HL-60/S4 treated with retinoic acid at 250 ng/mL for 4 days and 3 days (cell line): ENCODE results near the gene SYNPO.

Source experiments
- in situ Hi-C: fragments of 300-500 bp; cut with MboI; formaldehyde crosslinking; loops from 2 replicates; pipeline ENCODE4 v1.7.0; 2022; ENCODE audit warnings: low sequenced_read_pairs

Gene SYNPO

DNA sequence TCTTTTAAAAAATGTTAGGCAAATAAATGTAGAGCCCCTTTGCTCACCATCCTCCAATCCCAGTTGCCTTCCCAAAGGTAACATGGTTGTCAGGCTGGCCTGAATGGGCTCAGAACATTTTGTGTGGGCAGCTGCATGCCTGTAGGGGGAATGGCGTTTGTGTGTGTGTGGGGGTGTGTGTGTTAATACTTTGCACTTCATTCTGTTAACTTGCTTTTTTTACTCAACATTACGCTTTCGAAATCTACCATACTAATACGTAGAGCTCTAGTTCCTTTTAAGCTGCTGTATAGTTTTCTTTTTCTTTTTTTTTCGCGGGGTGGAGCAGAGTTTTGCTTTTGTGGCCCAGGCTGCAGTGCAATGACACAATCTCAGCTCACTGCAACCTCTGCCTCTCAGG is 34.6 kb downstream of the SYNPO start:
- in situ Hi-C loops: no loop called here

DNA sequence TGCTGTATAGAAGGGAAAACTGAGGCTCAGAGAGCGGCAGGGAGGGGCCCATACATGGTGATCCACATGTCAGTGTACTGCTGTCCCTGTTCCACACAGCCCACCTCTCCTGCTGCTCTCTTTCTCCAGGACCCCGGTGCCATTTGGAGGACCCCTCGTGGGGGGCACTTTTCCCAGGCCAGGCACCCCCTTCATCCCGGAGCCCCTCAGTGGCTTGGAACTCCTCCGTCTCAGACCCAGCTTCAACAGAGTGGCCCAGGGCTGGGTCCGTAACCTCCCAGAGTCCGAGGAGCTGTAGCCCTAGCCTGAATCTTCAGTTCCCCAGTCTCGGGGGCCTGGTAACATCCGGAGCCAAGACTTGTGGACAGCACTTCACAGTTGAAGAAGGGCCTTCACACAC is 36.1 kb downstream of the SYNPO start:
- in situ Hi-C loops: no loop called here

DNA sequence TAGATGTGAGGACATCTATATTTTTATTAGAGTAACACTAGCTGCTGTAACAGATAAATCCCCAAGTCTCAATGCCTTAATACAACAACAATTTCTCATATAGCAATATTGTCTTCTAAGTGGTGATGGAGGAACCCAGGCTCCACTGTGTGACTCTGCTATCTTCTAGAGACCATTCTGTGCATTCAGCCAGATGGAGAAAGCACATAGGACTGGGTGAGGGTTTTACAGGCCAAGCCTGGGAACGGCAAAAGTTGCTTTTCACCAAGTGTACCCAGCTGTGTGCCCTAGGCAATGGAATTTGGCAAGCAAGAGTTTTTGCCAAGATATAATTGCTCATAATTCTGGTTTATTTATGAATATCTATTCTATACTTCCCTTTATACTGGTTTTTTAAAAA is 48.7 kb downstream of the SYNPO start:
- in situ Hi-C loops: no loop called here

DNA sequence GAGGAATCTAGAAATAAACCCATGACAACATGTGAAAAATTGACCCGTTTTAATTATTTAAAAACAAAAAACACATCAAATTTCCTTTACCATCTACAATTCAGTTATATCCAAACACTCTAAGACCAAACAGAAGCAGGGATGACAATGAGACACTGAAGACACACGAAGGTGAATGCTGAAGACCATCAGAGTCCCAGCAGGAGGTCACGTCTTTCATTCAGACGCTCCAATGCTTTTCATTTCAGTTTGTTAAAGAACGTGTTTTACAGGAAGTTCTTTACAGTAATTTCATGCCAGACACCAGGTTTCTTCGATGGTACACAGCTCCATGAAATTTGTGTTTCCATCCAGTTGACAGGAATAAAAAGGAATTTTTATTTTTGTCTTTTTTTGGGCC is 50.3 kb downstream of the SYNPO start:
- in situ Hi-C loops: no loop called here

DNA sequence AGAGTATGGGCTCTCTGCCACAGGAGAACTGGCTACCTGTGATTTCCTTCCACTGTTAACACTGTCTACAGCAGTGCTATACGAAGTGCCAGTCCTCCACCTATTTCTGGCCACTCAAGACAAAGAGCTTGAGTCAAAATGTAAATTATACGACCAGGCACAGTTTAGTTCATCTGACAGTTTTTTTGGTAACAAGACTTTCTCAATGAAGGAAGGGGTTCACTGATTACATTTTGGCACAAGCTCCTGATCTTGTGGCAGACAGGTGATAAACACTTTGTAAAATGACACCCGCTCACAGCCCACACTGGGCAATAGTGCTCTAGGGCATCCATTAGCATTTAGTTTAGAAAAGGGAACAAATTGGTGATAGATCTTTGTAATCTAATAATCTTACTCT is 51.8 kb downstream of the SYNPO start:
- in situ Hi-C loops: no loop called here

DNA sequence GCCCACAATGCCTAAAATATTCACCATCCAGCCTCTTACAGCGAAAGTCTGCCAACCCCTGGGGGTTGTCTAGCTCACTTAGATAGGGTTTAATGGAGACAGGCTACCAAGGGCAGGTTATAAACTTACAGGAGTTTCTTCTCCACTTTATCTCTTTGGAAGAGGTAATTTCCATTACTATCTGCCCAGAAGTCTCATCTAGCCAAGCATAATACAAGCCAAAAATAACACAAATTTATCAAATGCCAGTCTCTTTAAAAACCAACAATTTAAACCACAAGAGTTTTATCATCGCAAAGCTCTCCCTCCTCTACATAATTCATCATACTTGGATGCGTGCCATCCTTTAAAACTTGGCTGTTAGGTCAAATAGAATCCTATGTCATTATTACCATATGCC is 54.2 kb downstream of the SYNPO start:
- in situ Hi-C loops: no loop called here

DNA sequence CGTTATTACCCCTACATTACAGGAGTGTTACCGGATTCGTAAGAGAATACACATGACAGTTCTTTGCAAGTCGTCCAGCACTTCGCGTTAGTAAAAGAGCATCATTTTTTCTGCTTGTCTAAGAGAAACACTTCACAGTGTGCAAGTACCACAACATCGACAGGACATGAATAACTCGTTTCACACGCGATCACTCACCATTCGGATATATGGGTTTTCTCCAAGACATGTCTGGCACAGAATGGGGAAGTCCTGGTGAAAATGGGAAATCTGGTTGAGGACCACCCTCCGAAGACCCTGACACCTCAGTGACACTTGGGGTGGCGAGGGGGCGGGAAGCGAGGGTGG is 59.8 kb downstream of the SYNPO start:
- in situ Hi-C loops: no loop called here

DNA sequence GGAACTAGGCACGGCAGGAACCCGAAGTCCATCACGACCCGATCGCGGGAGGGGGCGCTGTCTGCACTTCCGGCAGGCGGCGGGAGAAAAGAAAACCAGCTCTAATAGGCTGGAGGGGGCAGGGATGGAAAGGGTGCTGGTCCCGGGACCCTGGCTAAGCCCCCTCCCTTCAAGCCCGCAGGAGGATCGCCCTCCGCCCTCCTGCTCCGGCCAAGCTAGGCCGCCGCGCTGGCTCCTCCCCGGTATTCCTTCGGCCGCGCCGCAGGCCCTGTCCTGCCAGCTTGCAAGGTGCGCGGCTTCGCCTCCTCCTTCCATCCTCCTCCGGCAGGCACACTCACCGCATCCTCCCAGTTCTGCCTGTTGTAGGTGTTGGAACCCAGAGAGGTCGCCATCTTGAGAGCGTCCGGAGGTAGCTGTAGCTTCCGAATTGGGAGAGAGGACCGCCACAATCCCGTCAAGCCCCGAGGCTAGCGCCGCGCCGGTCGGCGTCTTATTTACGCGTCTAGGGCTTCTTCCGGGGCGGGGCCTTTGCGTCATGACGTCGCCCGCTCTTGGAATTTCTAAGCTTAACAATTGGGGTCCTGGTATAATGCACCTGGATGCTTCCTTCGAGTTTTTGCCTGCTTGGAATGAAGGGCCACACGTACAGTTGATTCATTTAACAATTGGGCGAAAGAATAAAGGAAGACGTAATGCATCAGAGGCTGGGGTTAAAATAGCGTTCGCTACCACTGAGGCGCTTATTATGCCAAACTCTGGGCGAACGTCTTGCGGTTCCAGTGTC is 60.3 kb downstream of the SYNPO start, which contains the start of gene RBM22:
TSS of gene RBM22 (minus strand) at position 469 of the 784 bp plus-strand sequence. CDS start at position 392, 77 bp downstream.
- in situ Hi-C loops: no loop called here

DNA sequence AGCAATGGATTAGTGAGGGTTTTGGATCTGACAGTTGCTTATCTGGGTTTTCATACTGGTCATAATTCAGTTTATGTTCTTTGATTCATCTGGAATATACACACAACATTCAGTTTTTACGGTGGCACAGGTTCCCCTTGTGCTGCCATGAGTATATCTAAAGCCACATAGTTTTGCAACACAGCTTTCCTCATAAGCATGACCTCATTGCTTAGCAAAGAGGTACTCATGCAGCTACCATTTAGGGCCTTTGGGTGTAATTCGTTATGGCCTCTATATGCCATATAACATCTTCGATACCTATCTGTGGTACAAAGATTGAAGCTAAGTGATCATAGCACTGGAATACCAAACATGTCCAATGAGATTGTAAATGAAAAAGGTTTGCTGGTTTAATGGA is 63.3 kb downstream of the SYNPO start:
- in situ Hi-C loops: no loop called here

DNA sequence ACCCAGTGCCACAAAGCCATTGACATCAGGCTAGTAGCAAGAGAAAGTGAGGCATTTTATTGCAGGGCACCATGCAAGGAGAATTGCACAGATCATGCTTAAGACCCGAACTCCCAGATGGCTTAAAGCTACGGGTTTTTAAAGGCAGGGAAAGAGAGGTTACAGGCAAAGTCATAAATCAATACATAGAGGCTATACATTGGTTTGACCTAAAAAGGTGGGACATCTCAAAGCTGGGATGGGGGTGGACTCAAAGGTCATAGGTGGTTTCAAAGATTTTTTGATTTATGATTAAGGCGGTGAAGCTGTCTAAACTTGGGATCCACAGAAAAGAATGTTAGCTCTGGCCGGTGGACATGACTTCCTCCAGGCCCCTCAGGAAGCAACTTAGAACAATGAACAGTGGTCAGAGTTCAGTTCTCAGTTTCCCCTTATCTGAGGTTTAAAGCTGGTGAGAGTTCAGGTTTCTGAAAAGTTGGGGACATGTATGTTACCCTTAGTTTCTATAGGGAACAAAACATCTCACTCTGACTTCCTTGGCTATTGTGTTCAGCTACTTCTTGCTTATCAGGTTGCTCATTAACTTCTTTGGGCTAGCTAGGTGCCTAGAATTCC is 66.4 kb downstream of the SYNPO start:
- in situ Hi-C loops: no loop called here
